Left ventricle myocardium inferior (tissue), 1 donor: Measurements from ENCODE around the gene CKMT1A. TPM values are rescaled to one million over a fixed set of nuclear protein-coding genes. Genes with fewer than 3 reads are reported as not detected.
"Not testable (repeated sequence)": the region's sequence is repeated elsewhere in the genome, so short reads cannot be mapped to it uniquely, and the experiment has no call there.

Experiments
- DNase-seq: peaks from one replicate; pipeline ENCODE4 v3.0.0-alpha.2; 2020
- H3K27ac ChIP-seq: fragments of 200-600 bp; replicated peaks from 2 replicates; pipeline ENCODE4 v1.8.0; 2021
- H3K27me3 ChIP-seq: fragments of 200-600 bp; 2 replicates; pipeline ENCODE4 v1.8.0; 2021; ENCODE audit warnings: low read depth
- H3K36me3 ChIP-seq: fragments of 200-600 bp; 2 replicates; pipeline ENCODE4 v1.8.0; 2021
- H3K4me1 ChIP-seq: fragments of 200-600 bp; 2 replicates; pipeline ENCODE4 v1.8.0; 2021
- H3K4me3 ChIP-seq: fragments of 200-600 bp; 2 replicates; pipeline ENCODE4 v1.8.0; 2021; ENCODE audit warnings: mild to moderate bottlenecking, moderate library complexity
- H3K9me3 ChIP-seq: fragments of 200-600 bp; replicated peaks from 2 replicates; pipeline ENCODE4 v1.8.0; 2021
- intact Hi-C: fragments of 100-400 bp; cut with micrococcal nuclease; formaldehyde crosslinking; loops from one replicate; pipeline ENCODE4 v1.11.0; 2022
- long read RNA-seq: library from polyadenylated mRNA; unstranded; transcript quantifications from one replicate; pipeline ENCODE4 v2.0.0, GENCODE V29; 2021
- total RNA-seq: library from RNA; stranded (reverse); fragmentation: NEBNext Ultra II Directional; extraction: Animal tissue kit (Norgen Biotek cat#: 25700); gene quantifications from one replicate; pipeline ENCODE4 v1.2.1, GENCODE V29; 2021
- TF ChIP-seq, protein P1 (sequence below): fragments of 200-600 bp; IDR thresholded peaks from 2 replicates; pipeline ENCODE4 v1.8.0; 2021; ENCODE audit warnings: antibody characterized with exemption, mild to moderate bottlenecking, borderline replicate concordance
- donor health status: DM: no; HTN: yes; CAD: no; lungs with severe emphysema.

CKMT1A gene
- not detected for total RNA-seq
- long read RNA-seq: 0 reads

GRCh38 chr15:43693148-43694022, at the start of gene CKMT1A:
TSS of gene CKMT1A (plus strand) at chr15:43693859. CDS start at chr15:43694051, 192 bp downstream.
- DNase-seq, H3K27me3 ChIP-seq, H3K9me3 ChIP-seq, H3K4me3 ChIP-seq, intact Hi-C loops, H3K27ac ChIP-seq, H3K36me3 ChIP-seq, H3K4me1 ChIP-seq: not testable (repeated sequence)

DNA sequence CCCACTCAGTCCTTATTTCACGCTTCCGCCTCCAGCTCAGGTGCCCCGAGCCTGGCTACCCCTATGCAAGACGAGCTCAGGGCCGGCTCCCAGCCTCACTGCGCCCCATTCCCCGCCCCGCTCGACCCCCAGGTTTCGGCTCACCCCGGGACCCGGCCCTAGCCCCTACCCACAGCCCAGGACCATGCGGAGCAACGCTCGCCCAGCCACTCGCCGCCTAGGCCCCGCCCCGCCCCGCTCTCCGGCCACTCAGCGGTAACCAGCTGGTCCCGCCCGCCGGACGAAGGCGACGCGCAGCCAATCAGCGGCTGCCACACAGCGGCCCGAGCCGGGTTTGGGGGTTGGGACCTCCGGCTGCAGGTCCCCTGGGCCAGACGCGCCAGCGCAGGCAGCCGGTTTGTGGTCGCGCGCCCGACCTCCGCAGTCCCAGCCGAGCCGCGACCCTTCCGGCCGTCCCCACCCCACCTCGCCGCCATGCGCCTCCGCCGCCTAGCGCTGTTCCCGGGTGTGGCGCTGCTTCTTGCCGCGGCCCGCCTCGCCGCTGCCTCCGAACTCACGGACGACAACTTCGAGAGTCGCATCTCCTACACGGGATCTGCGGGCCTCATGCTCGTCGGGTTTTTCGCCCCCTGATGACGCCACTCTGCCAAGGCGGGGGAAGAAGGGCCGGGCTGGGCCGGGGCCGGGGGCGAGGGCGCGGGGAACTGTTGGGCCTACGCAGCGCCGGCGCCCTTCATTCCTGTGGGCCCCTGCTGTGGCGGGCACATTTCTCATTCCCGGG, 44.8 kb upstream of the CKMT1A start, which contains the start of gene CATSPER2:
TSS of gene CATSPER2 (minus strand) at position 196 of the 781 bp plus-strand sequence. CDS start 783 bp downstream, outside the sequence.
- no peak within 1 kb of the TSS for H3K27ac ChIP-seq
- no peaks in the 10 kb centered on the region for H3K9me3 ChIP-seq
- H3K4me1 ChIP-seq: no peaks in the 10 kb centered on the region
- intact Hi-C loops: no loop called here
- H3K36me3 ChIP-seq: peaks cover 17% of the 10 kb centered on the region
- H3K27me3 ChIP-seq: no peaks in the 10 kb centered on the region
- TF ChIP-seq, protein P1, sequence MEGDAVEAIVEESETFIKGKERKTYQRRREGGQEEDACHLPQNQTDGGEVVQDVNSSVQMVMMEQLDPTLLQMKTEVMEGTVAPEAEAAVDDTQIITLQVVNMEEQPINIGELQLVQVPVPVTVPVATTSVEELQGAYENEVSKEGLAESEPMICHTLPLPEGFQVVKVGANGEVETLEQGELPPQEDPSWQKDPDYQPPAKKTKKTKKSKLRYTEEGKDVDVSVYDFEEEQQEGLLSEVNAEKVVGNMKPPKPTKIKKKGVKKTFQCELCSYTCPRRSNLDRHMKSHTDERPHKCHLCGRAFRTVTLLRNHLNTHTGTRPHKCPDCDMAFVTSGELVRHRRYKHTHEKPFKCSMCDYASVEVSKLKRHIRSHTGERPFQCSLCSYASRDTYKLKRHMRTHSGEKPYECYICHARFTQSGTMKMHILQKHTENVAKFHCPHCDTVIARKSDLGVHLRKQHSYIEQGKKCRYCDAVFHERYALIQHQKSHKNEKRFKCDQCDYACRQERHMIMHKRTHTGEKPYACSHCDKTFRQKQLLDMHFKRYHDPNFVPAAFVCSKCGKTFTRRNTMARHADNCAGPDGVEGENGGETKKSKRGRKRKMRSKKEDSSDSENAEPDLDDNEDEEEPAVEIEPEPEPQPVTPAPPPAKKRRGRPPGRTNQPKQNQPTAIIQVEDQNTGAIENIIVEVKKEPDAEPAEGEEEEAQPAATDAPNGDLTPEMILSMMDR: no peak
- DNase-seq: no peak
- H3K4me3 ChIP-seq: no peak within 1 kb of the TSS

DNA sequence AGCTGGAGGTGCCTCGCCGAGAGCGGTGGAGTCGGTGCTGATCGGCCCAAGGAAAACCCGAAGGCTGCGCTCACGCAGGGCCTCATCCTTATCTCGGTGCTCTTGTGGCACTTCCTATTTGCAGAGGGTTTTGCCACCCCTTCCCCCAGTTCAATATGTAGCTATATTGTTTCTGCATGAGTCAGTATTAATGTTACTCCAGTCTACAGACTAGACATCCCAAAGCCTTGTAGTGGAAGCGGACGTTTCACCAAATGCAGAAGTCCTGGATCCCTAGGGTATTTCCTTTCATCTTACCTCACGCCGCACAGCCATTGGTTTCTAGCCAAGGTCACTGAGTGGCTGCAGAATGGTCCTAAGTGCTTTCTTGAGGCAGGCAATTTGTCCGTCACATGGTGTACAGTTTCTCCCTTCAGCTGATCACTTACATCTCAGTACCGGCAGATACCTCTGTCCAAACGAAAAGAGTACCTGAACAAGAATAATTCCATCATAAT, 44.2 kb upstream of the CKMT1A start:
- H3K27ac ChIP-seq, DNase-seq, H3K9me3 ChIP-seq, H3K4me1 ChIP-seq, intact Hi-C loops, H3K27me3 ChIP-seq, H3K4me3 ChIP-seq: not testable (repeated sequence)
- peaks cover 17% of the 10 kb centered on the region for H3K36me3 ChIP-seq

DNA sequence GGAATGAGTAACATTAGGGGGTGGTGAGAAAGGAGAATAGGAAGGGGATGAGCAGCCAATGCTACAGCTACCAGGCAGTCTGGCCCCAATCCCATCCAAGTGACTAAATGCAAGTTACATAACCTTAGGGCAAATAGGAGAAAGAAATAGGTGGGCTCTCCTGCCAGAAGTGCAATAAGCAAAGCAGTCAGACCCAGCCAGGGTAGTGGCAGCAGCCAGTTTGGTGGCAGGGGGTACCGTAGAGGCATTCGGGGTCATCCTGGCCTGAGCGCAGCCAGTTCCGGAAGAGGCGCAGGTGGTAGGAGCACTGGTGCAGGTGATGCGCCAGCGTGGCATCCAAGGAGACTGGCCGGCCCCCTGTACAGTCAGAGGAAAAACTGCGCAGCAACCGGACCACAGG, 33.9 kb upstream of the CKMT1A start:
- intact Hi-C loops, DNase-seq, H3K27ac ChIP-seq, H3K36me3 ChIP-seq, H3K4me1 ChIP-seq, H3K9me3 ChIP-seq, H3K27me3 ChIP-seq, H3K4me3 ChIP-seq: not testable (repeated sequence)

DNA sequence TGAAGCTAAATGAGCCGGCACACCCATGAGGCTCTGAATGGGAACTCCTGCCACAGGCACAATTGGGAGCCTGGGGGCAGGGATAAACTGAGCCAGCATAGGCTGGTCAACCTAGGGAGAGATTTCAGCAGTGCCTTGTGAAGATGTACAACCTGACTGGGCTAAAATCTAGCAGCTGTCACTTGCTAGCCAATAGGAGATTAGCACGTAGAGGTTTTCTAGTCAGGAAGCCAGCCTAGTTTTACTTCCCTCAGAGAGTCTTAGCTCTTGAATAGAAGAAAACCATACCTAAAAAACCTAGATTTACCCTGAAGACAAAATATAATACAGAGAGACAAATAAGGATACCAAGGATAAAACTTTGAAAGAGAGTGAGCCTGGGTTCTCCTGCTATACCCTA, 31.4 kb upstream of the CKMT1A start:
- H3K27me3 ChIP-seq, intact Hi-C loops, DNase-seq, H3K36me3 ChIP-seq, H3K9me3 ChIP-seq, H3K4me1 ChIP-seq, H3K4me3 ChIP-seq, H3K27ac ChIP-seq: not testable (repeated sequence)

GRCh38 chr15:43663333-43663732, 30.3 kb upstream of the CKMT1A start:
- DNase-seq, H3K36me3 ChIP-seq, H3K27ac ChIP-seq, H3K9me3 ChIP-seq, H3K4me1 ChIP-seq, intact Hi-C loops, H3K27me3 ChIP-seq, H3K4me3 ChIP-seq: not testable (repeated sequence)

DNA sequence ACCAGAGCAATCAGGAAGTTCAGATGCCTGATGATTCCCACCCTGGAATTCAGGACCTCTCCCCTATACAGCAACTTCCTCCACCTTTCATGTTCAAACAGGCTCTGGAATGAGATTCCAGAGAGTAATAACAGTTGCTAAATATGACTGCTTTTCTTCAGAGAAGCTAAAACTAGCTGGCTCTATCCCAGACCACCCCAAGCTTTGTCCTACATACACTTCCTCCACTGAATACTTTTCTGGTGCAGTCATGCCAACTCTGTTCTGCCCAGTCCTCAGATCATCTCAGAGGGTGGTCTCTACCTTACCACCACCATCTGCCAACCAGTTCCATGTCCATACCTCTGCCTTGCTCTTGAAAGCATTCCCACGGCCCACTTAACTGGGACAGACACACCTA, 27.5 kb upstream of the CKMT1A start:
- H3K4me3 ChIP-seq, H3K4me1 ChIP-seq, intact Hi-C loops, H3K9me3 ChIP-seq, H3K27ac ChIP-seq, H3K27me3 ChIP-seq, H3K36me3 ChIP-seq, DNase-seq: not testable (repeated sequence)

DNA sequence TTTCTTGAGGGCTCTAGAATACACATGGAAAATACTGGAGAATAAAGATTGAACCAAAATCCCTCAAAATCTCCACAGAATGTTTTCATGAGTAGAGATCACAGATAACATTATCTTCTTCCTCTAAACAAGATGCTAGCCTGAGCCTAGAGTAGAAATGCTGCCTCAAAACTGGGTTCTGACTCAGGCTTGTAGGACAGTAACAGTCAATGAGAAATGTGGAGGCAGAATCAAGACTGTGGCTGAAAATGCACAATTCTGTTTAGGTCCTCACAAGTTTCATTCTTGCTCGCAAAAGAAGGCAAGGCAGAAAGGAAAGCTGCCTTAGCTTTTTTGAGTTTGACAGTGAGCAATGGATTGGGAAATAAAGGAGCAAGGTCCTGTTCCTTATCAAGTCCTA, 19.5 kb upstream of the CKMT1A start:
- DNase-seq, H3K9me3 ChIP-seq, H3K4me1 ChIP-seq, H3K36me3 ChIP-seq, H3K27ac ChIP-seq, intact Hi-C loops, H3K27me3 ChIP-seq, H3K4me3 ChIP-seq: not testable (repeated sequence)

DNA sequence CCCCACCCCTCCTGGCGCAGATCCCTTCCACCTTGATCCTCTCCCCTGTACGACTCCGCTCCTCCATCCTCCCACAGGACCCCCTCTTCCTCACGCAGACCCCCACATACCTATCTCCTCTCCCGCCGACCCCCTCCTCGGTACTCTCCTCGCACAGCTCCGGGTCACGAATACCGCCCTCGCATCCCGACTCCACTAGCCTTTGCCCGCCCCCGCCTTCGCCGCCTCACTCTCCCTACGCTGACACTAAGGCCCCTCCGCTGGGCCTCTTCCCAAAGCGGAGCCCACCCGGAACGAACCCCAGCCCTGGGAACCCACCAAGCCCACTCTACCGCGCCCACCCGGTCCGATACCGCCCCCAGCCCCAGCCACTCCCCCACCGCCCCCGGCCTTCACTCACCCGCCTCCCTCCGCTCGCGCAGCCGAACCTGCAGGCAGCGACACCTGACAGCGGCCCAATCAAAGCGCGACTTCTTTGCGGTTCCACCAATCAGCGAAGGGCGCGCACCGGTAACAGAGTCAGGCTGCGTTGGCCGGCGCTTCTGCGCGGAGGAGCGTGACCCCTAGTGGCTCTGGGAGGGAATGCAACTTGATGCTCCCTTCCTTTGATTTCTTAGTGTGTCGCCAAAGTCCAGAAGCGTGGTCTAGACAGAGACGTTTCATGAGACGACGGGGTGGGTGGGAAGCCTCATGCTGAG, 3.9 kb upstream of the CKMT1A start:
- H3K4me1 ChIP-seq, intact Hi-C loops, H3K9me3 ChIP-seq, H3K4me3 ChIP-seq, H3K27ac ChIP-seq, DNase-seq, H3K27me3 ChIP-seq, H3K36me3 ChIP-seq: not testable (repeated sequence)

DNA sequence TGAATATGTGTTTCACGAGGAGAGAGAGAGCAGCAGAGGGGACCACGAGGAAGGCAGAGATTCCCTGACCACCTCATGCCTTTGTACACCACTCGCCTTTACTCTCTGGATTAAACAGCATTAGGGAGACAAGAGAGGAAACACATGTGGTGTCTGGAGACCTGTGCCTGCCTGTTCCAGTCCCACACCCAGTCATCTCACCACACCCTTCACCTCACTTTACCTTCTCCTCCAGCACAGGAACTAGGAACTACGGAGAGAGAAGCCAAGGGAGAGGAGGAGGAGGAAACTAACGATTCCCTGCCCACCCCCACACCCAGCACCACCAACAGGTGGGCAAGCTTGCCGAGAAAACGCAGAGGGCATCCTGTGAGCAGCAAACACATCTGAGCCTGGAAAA, 980 bp upstream of the CKMT1A start:
- H3K4me1 ChIP-seq, DNase-seq, H3K4me3 ChIP-seq, H3K36me3 ChIP-seq, H3K9me3 ChIP-seq, H3K27me3 ChIP-seq, intact Hi-C loops, H3K27ac ChIP-seq: not testable (repeated sequence)
